ENCODE data around the gene PLEKHO1. TPM values are rescaled to one million over a fixed set of nuclear protein-coding genes. Genes with fewer than 3 reads are reported as not detected.
"Not testable (repeated sequence)": the region's sequence is repeated elsewhere in the genome, so short reads cannot be mapped to it uniquely, and the experiment has no call there.

The PLEKHO1 gene
- polyA plus RNA-seq, 1 of the 3 experiments (the other 2 are of a cell fraction): 33.5 TPM

GRCh38 chr1:150207281-150207971 is 57.7 kb downstream of the PLEKHO1 start:
- no peak for DNase-seq
- Histone ChIP-seq H3F3A (replicated peaks; ENCODE audit: insufficient read depth) (no peaks in the 10 kb centered on the region), H3K9me3 (no peaks in the 10 kb centered on the region), H3K4me3 (ENCODE audit: low read depth in 2 of 2, low read length in 1 of 2) (no peak overlapping the region), H2AFZ (ENCODE audit: low read depth) (no peak overlapping the region), H3K9ac (no peak overlapping the region), H3K4me2 (no peak overlapping the region), H4K20me1 (ENCODE audit: insufficient read depth) (no peaks in the 10 kb centered on the region), H3K27me3 (ENCODE audit: insufficient read depth) (no peaks in the 10 kb centered on the region), H3K9me2 (no peaks in the 10 kb centered on the region), H3K79me2 (ENCODE audit: insufficient read depth) (no peaks in the 10 kb centered on the region), H3K4me1 (ENCODE audit: control insufficient read depth in 1 of 2, insufficient read depth in 2 of 2, low read depth in 1 of 2, low read length in 1 of 2) (no peaks in the 10 kb centered on the region), H3K36me3 (replicated peaks in 1 of 2; ENCODE audit: control insufficient read depth in 1 of 2, insufficient read depth in 2 of 2, low read length in 1 of 2) (no peaks in the 10 kb centered on the region), H3K27ac (ENCODE audit: low read depth in 2 of 2, low read length in 1 of 2) (no peak overlapping the region)
- TF ChIP-seq EP300 (IDR thresholded peaks at IDR 0.05; ENCODE audit: borderline replicate concordance in 1 of 2, low read depth in 1 of 2, low read length in 1 of 2) (no peak), TAF1 (IDR thresholded peaks at IDR 0.05; ENCODE audit: borderline replicate concordance, low read depth, low read length) (no peak), RCOR1 (IDR thresholded peaks at IDR 0.05; ENCODE audit: low read length) (no peak), JUND (IDR thresholded peaks at IDR 0.05) (no peak), POLR2AphosphoS5 (IDR thresholded peaks at IDR 0.05; ENCODE audit: low read depth, low read length) (no peak), MAX (IDR thresholded peaks at IDR 0.05; ENCODE audit: low read depth) (no peak), REST (IDR thresholded peaks at IDR 0.05; ENCODE audit: low read depth, low read length) (no peak), FOXM1 (IDR thresholded peaks at IDR 0.05; ENCODE audit: low read depth) (no peak), SIN3A (IDR thresholded peaks at IDR 0.05; ENCODE audit: borderline replicate concordance, low read depth, low read length) (no peak), FOXJ3 (CRISPR knock-in tag; IDR thresholded peaks at IDR 0.05) (no peak), PBX3 (IDR thresholded peaks at IDR 0.05) (no peak), GABPA (IDR thresholded peaks at IDR 0.05; ENCODE audit: low read depth) (no peak), NRF1 (IDR thresholded peaks at IDR 0.05; ENCODE audit: low read depth, low read length) (no peak), RFX5 (IDR thresholded peaks at IDR 0.05; ENCODE audit: low read length) (no peak), CHD2 (IDR thresholded peaks at IDR 0.05; ENCODE audit: low read length, partially characterized antibody) (no peak), TEAD4 (IDR thresholded peaks at IDR 0.05; ENCODE audit: borderline replicate concordance, insufficient read depth) (no peak), MEF2A (IDR thresholded peaks at IDR 0.05; ENCODE audit: borderline replicate concordance, low read depth) (no peak), ZBTB33 (IDR thresholded peaks at IDR 0.05; ENCODE audit: borderline replicate concordance, low read depth) (no peak), NFIC (IDR thresholded peaks at IDR 0.05; ENCODE audit: borderline replicate concordance) (no peak), RXRA (IDR thresholded peaks at IDR 0.05; ENCODE audit: borderline replicate concordance, low read depth) (no peak)
- CTCF ChIA-PET: interaction anchor here (1.2 to 2.6 kb wide), 2 partner anchors 10 to 20 kb away, joined by 3 to 12 read pairs; no protein-coding TSS in a partner anchor
- POLR2A ChIA-PET: no interaction called here
- 90% methylated on average over 7 of the region's 7 CpGs for WGBS (ENCODE audit: low lambda C conversion rate)

GRCh38 chr1:150208460-150208859 is 58.7 kb downstream of the PLEKHO1 start:
- H4K20me1 ChIP-seq (ENCODE audit: insufficient read depth); H3K36me3 ChIP-seq (replicated peaks in 1 of 2; ENCODE audit: control insufficient read depth in 1 of 2, insufficient read depth in 2 of 2, low read length in 1 of 2); H3K27me3 ChIP-seq (ENCODE audit: insufficient read depth); H3K9me3 ChIP-seq; H3K9ac ChIP-seq; H3K27ac ChIP-seq (ENCODE audit: low read depth in 2 of 2, low read length in 1 of 2); H3K4me3 ChIP-seq (ENCODE audit: low read depth in 2 of 2, low read length in 1 of 2); H3K4me1 ChIP-seq (ENCODE audit: control insufficient read depth in 1 of 2, insufficient read depth in 2 of 2, low read depth in 1 of 2, low read length in 1 of 2); POLR2A ChIA-PET; DNase-seq; H3F3A ChIP-seq (replicated peaks; ENCODE audit: insufficient read depth); H3K79me2 ChIP-seq (ENCODE audit: insufficient read depth); H3K4me2 ChIP-seq; H2AFZ ChIP-seq (ENCODE audit: low read depth); H3K9me2 ChIP-seq: not testable (repeated sequence)
- 87% methylated on average over 6 of the region's 6 CpGs for WGBS (ENCODE audit: low lambda C conversion rate)
- CTCF ChIA-PET: interaction anchor here (0.7 to 2.6 kb wide), 2 partner anchors 21 to 190 kb away, joined by 3 to 12 read pairs; no protein-coding TSS in a partner anchor
